ENCODE measurements around the gene GOLGA2.
"Not testable (repeated sequence)": the region's sequence is repeated elsewhere in the genome, so short reads cannot be mapped to it uniquely, and the experiment has no call there.

- TF ChIP-seq CTCF (conservative IDR thresholded peaks at IDR 0.05; ENCODE audit: low read length); EZH2phosphoT487 (IDR thresholded peaks at IDR 0.05; ENCODE audit: borderline replicate concordance, low read depth, low read length): not testable (repeated sequence)
Measured at GRCh38 chr9:128279088-128280073, 3.6 kb upstream of the GOLGA2 start.

Measured in OCI-LY7 (cell line).